HCT116 (cell line): ENCODE results near the gene ZBTB3. TPM values are rescaled to one million over a fixed set of nuclear protein-coding genes. Genes with fewer than 3 reads are reported as not detected.

ENCODE experiments used
- ATAC-seq: fragments of 200-7000 bp; cut with Tn5 transposase; 2 replicates; pipeline ENCODE4 v1.9.1; 2020; ENCODE audit warnings: mild to moderate bottlenecking, moderate library complexity
- BruUV-seq: library from RNA; stranded (reverse); fragments of 400-500 nt; replicated peaks from 2 replicates; lab custom pipeline; 2021; lab: Mats Ljungman, UMichigan
- CTCF ChIA-PET: fragments of 300-600 bp; sonication (Branson Sonifier 250); formaldehyde crosslinking; loops from one replicate; lab custom pipeline; 2021; ENCODE audit warnings: antibody characterized with exemption; lab: Charles Lee
- POLR2A ChIA-PET: fragments of 300-600, 350-600 bp; sonication (Branson Sonifier 250); formaldehyde crosslinking; loops from one replicate; lab custom pipeline; 2021; ENCODE audit warnings: antibody characterized with exemption; lab: Charles Lee
- RAD21 ChIA-PET, 2 experiments: fragments of 300-600 bp; sonication (Branson Sonifier 250); formaldehyde crosslinking; loops; one replicate each; lab custom pipeline; 2023; ENCODE audit warnings: low total read pairs in 2 of 2; ENCODE audit not compliant: uncharacterized antibody in 2 of 2, unreplicated experiment in 2 of 2, low non-redundant PET in 1 of 2; lab: Charles Lee
- DNase-seq: peaks from one replicate; pipeline ENCODE4 v3.0.0-alpha.2; 2010; ENCODE audit warnings: low read depth, low spot score
- H2AFZ ChIP-seq: fragments of 200-600 bp; shearing (Covaris generic), sonication (generic); 2 replicates; pipeline ENCODE4 v1.6.1; 2017; ENCODE audit warnings: low read depth, mixed run types, mixed read lengths, antibody characterized with exemption, low read length; ENCODE audit not compliant: poor library complexity, severe bottlenecking
- H3K27ac ChIP-seq: 2 replicates; pipeline ENCODE4 v1.5.1; 2012; ENCODE audit warnings: low read depth, low read length
- H3K27me3 ChIP-seq: fragments of 200-600 bp; sonication (generic); 2 replicates; pipeline ENCODE4 v1.6.1; 2016; ENCODE audit warnings: mixed run types, low read length, mixed read lengths; ENCODE audit not compliant: insufficient read depth
- H3K36me3 ChIP-seq, 2 experiments: fragments of 200-500 bp in 1 of 2; fragments of 200-600 bp in 1 of 2; sonication (Bioruptor generic) in 1 of 2; sonication (generic) in 1 of 2; 2 replicates each; pipeline versions ENCODE4 v1.5.1 to v1.6.1; 2014 to 2016; ENCODE audit warnings: low read length in 2 of 2, inconsistent platforms in 1 of 2, mixed read lengths in 1 of 2, mixed run types in 1 of 2; ENCODE audit not compliant: insufficient read depth in 2 of 2, control insufficient read depth in 1 of 2
- H3K4me1 ChIP-seq, 2 experiments: fragments of 200-600 bp in 1 of 2; sonication (generic) in 1 of 2; 2 replicates each; pipeline versions ENCODE4 v1.5.1 to v1.6.1; 2012 to 2017; ENCODE audit warnings: low read length in 2 of 2, inconsistent platforms in 1 of 2, mild to moderate bottlenecking in 1 of 2, mixed read lengths in 1 of 2, mixed run types in 1 of 2, moderate library complexity in 1 of 2; ENCODE audit not compliant: insufficient read depth in 2 of 2, control insufficient read depth in 1 of 2
- H3K4me2 ChIP-seq: fragments of 200-600 bp; sonication (generic); 2 replicates; pipeline ENCODE4 v1.6.1; 2017; ENCODE audit warnings: mixed run types, low read length, mixed read lengths
- H3K4me3 ChIP-seq, 2 experiments: fragments of 200-600 bp in 1 of 2; sonication (generic) in 1 of 2; replicated peaks in 1 of 2; 2 replicates each; pipeline ENCODE4 v1.5.1; 2011 to 2016; ENCODE audit warnings: low read length in 2 of 2, control low read depth in 1 of 2, low read depth in 1 of 2, mild to moderate bottlenecking in 1 of 2, mixed read lengths in 1 of 2, mixed run types in 1 of 2
- H3K79me2 ChIP-seq: fragments of 200-600 bp; sonication (generic); 2 replicates; pipeline ENCODE4 v1.6.1; 2017; ENCODE audit warnings: mild to moderate bottlenecking, mixed run types, low read length, moderate library complexity, mixed read lengths; ENCODE audit not compliant: insufficient read depth
- H3K9ac ChIP-seq: fragments of 200-600 bp; sonication (generic); 2 replicates; pipeline ENCODE4 v1.6.1; 2016; ENCODE audit warnings: low read length, mixed read lengths
- H3K9me2 ChIP-seq: fragments of 200-600 bp; sonication (generic), shearing (Covaris generic); 2 replicates; pipeline ENCODE4 v1.6.1; 2017; ENCODE audit warnings: mixed run types, mild to moderate bottlenecking, moderate library complexity; ENCODE audit not compliant: insufficient read depth
- H3K9me3 ChIP-seq, 2 experiments: fragments of 200-500 bp in 1 of 2; fragments of 200-600 bp in 1 of 2; sonication (Bioruptor generic) in 1 of 2; sonication (generic) in 1 of 2; 2 replicates each; pipeline ENCODE4 v1.6.1; 2014 to 2017; ENCODE audit warnings: low read length in 2 of 2, mixed read lengths in 2 of 2, inconsistent platforms in 1 of 2, low read depth in 1 of 2, mild to moderate bottlenecking in 1 of 2, mixed run types in 1 of 2, moderate library complexity in 1 of 2; ENCODE audit not compliant: control insufficient read depth in 1 of 2, insufficient read depth in 1 of 2
- H4K20me1 ChIP-seq: fragments of 200-600 bp; sonication (generic), shearing (Covaris generic); 2 replicates; pipeline ENCODE4 v1.6.1; 2017; ENCODE audit warnings: mixed run types, mild to moderate bottlenecking, moderate library complexity; ENCODE audit not compliant: insufficient read depth
- JUND ChIP-seq: IDR thresholded peaks from 2 replicates; pipeline ENCODE4 v1.6.1; 2012
- POLR2AphosphoS5 ChIP-seq: IDR thresholded peaks from 2 replicates; pipeline ENCODE4 v1.6.1; 2011; ENCODE audit warnings: mild to moderate bottlenecking, low read depth, low read length, moderate library complexity
- SIN3A ChIP-seq: IDR thresholded peaks from 2 replicates; pipeline ENCODE4 v1.6.1; 2012; ENCODE audit warnings: low read depth
- SRF ChIP-seq: IDR thresholded peaks from 2 replicates; pipeline ENCODE4 v1.6.1; 2012; ENCODE audit warnings: low read depth
- ZBTB33 ChIP-seq: IDR thresholded peaks from 2 replicates; pipeline ENCODE4 v1.6.1; 2011; ENCODE audit warnings: mild to moderate bottlenecking, low read length, moderate library complexity; ENCODE audit not compliant: insufficient replicate concordance; ENCODE audit errors: extremely low read depth
- intact Hi-C: fragments of 100-400 bp; cut with micrococcal nuclease; formaldehyde crosslinking; loops from 2 replicates; pipeline ENCODE4 v1.10.0; 2022
- microRNA-seq: library from miRNA; unstranded; fragments of <30 nt; microRNA quantifications from one replicate; pipeline ENCODE4, GENCODE V29; 2016; ENCODE audit warnings: borderline number of aligned reads
- total RNA-seq: library from RNA; stranded (reverse); gene quantifications from one replicate; pipeline ENCODE4 v1.2.1, GENCODE V29; 2021; ENCODE audit not compliant: unreplicated experiment

Gene ZBTB3
- total RNA-seq, 1 experiment from 2014 or later, result 11.3 TPM

- DNase-seq, result no peak
- H2AFZ ChIP-seq, result no peak overlapping the region
- H3K27ac ChIP-seq, result no peak overlapping the region
- no peak overlapping the region for H3K4me3 ChIP-seq
- no peak for TF ChIP-seq SRF
- TF ChIP-seq ZBTB33, result no peak
- no peak for TF ChIP-seq POLR2AphosphoS5
- TF ChIP-seq JUND, result no peak
- no peak for TF ChIP-seq SIN3A
- RAD21 ChIA-PET, result no interaction called here
- no peak overlapping the region for H3K4me2 ChIP-seq
- no peak overlapping the region for H3K9ac ChIP-seq
- peaks cover 12% of the 10 kb centered on the region for H3K79me2 ChIP-seq
- peaks cover 10 to 22% of the 10 kb centered on the region in 2 experiments; a peak in 3 of 4 replicates for H3K36me3 ChIP-seq
- intact Hi-C loops, result no loop called here
- no TSS peak for BruUV-seq
- CTCF ChIA-PET, result interaction anchor here (1.1 kb wide), 1 partner anchor 8 kb away, joined by 4 read pairs; no protein-coding TSS in a partner anchor
- no peaks in the 10 kb centered on the region for H3K9me3 ChIP-seq
- POLR2A ChIA-PET, result no interaction called here
- H4K20me1 ChIP-seq, result no peaks in the 10 kb centered on the region
- H3K27me3 ChIP-seq, result no peaks in the 10 kb centered on the region
- ATAC-seq, result no peak
- H3K9me2 ChIP-seq, result no peaks in the 10 kb centered on the region
- H3K4me1 ChIP-seq, result peaks cover 5 to 20% of the 10 kb centered on the region in 2 experiments
These were observed 51.7 kb downstream of the ZBTB3 start for GRCh38 chr11:62702246-62702645.

Small RNAs within 50 kb of the gene (microRNA-seq; reads per million reads assigned to microRNA genes)
- gene MIR6514, result 1.2 reads per million
- gene MIR6748, result not detected

Other genes starting within 250 kb of the ZBTB3 start
- gene AHNAK, start 207.4 kb downstream of the ZBTB3 start, total RNA-seq, result 239 TPM
- gene EEF1G, start 180.3 kb downstream of the ZBTB3 start, total RNA-seq, result 1,901 TPM
- 49.0 TPM for gene TUT1, start 162.6 kb downstream of the ZBTB3 start, total RNA-seq
- 98.9 TPM for gene MTA2, start 152.3 kb downstream of the ZBTB3 start, total RNA-seq
- gene EML3, start 141.4 kb downstream of the ZBTB3 start, total RNA-seq, result 124 TPM
- 2.7 TPM for gene ROM1, start 140.9 kb downstream of the ZBTB3 start, total RNA-seq
- 51.2 TPM for gene B3GAT3, start 132.2 kb downstream of the ZBTB3 start, total RNA-seq
- gene GANAB, start 107.5 kb downstream of the ZBTB3 start, total RNA-seq, result 410 TPM
- gene INTS5, start 100.9 kb downstream of the ZBTB3 start, total RNA-seq, result 29.1 TPM
- gene C11orf98, start 89.0 kb downstream of the ZBTB3 start, total RNA-seq, result 121 TPM
- 63.5 TPM for gene CSKMT, start 88.8 kb downstream of the ZBTB3 start, total RNA-seq
- gene UQCC3, start 82.5 kb downstream of the ZBTB3 start, total RNA-seq, result 17.9 TPM
- gene LBHD1, start 81.9 kb downstream of the ZBTB3 start, total RNA-seq, result 14.7 TPM
- gene UBXN1, start 75.1 kb downstream of the ZBTB3 start, total RNA-seq, result 94.2 TPM
- gene LRRN4CL, start 64.6 kb downstream of the ZBTB3 start, total RNA-seq, result 0.71 TPM
- 62.0 TPM for gene BSCL2, start 46.7 kb downstream of the ZBTB3 start, total RNA-seq
- not detected for gene GNG3, start 46.5 kb downstream of the ZBTB3 start, total RNA-seq
- 45.8 TPM for gene HNRNPUL2, start 26.7 kb downstream of the ZBTB3 start, total RNA-seq
- 33.3 TPM for gene TTC9C, start 25.7 kb downstream of the ZBTB3 start, total RNA-seq
- gene POLR2G, start 7.4 kb upstream of the ZBTB3 start, total RNA-seq, result 109 TPM
- 24.2 TPM for gene TAF6L, start 17.2 kb upstream of the ZBTB3 start, total RNA-seq
- 51.6 TPM for gene TMEM179B, start 33.2 kb upstream of the ZBTB3 start, total RNA-seq
- 18.4 TPM for gene TMEM223, start 37.8 kb upstream of the ZBTB3 start, total RNA-seq
- 55.5 TPM for gene NXF1, start 51.3 kb upstream of the ZBTB3 start, total RNA-seq
- 29.5 TPM for gene STX5, start 77.9 kb upstream of the ZBTB3 start, total RNA-seq
- not detected for gene TEX54, start 78.7 kb upstream of the ZBTB3 start, total RNA-seq
- gene WDR74, start 85.4 kb upstream of the ZBTB3 start, total RNA-seq, result 111 TPM
- gene SLC3A2, start 126.7 kb upstream of the ZBTB3 start, total RNA-seq, result 418 TPM
- gene CHRM1, start 167.2 kb upstream of the ZBTB3 start, total RNA-seq, result 0.10 TPM
- gene SLC22A6, start 230.8 kb upstream of the ZBTB3 start, total RNA-seq, result not detected